GM18517 (cell line): ENCODE measurements around the gene RNF26.

Experiments used
- ATAC-seq: cut with Tn5 transposase; IDR thresholded peaks from one replicate; pipeline ENCODE4 v1.9.1; 2021; ENCODE audit warnings: mild to moderate bottlenecking, moderate library complexity; ENCODE audit not compliant: unreplicated experiment

RNF26 gene

DNA sequence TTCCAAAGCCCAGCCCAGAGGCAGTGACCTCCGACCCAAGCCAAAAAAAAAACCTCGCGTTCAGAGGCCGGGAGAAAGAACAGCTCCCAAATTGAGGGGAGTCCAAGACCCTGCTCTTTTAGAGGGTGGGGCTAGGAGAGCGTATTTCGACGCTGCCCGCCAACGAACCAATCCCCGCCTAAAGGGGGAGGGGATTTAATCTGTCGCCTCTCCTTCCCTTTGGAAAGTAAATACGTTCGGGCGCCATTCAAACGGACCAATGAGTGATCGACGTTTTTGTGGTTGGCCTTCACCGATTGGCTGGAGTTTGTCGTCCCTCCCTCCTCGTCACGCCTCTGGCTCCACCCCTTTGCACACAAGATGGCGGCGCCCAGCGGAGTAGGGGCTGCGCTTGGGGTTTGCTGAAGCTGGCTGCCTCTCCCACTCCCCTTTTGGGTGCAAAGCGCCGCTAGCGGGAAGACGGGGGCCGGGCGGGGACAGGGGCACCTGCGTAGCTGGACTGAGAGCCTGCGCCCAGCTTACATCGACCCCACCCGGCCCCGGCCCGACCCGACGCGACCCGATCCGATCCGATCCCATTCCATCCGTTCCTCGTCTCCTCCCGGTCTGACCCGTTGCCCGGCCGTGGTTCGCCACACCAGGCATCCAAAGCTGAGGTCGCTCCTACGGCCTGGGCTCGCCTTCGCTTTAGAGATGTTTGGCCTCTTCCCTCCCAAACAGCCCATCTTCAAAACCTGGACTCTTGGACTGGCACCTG is at the start of gene RNF26:
Gene RNF26 (plus strand): TSS at position 354 of the 757 bp plus-strand sequence. CDS start 596 bp downstream, outside the sequence.
- ATAC-seq, result peak; percentile 94

DNA sequence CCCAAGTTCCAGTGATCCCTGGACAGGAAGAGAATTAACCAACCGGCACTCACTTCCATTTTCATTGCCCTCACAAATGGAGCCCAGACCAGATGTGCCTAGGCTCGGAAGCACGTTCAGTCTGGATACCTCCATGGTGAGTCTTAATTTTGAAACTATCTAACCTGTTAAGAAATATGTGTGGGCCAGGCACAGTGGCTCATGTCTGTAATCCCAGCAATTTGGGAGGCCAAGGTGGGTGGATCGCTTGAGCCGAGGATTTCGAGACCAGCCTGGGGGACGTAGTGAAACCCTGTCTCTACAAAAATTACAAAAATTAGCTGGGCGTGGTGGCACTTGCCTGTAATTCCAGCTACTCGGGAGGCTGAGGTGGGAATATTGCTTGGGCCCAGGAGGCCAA is 48.9 kb upstream of the RNF26 start:
- ATAC-seq, result no peak

DNA sequence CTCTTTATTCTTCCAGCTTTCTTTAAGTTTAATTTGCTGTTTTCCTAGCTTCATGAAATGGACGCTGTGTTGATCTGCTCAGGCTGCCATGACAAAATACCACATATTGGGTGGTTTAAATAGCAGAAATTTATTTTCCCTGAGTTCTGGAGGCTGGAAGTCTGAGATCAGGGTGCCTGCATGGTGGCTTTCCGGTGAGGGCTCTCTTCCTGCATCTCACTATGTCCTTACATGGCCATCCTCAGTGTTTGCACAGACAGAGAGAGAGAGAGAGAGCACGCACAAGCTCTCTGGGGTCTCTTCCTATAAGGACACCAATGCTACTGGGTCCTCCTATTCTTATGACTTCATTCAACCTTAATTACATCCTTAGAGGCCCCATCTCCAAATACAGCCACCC is 46.1 kb upstream of the RNF26 start:
- ATAC-seq, result no peak

- no peak for ATAC-seq
Measured at GRCh38 chr11:119290894-119291497, 43.3 kb upstream of the RNF26 start.

- no peak for ATAC-seq
Measured at GRCh38 chr11:119293461-119293860, 40.9 kb upstream of the RNF26 start.

DNA sequence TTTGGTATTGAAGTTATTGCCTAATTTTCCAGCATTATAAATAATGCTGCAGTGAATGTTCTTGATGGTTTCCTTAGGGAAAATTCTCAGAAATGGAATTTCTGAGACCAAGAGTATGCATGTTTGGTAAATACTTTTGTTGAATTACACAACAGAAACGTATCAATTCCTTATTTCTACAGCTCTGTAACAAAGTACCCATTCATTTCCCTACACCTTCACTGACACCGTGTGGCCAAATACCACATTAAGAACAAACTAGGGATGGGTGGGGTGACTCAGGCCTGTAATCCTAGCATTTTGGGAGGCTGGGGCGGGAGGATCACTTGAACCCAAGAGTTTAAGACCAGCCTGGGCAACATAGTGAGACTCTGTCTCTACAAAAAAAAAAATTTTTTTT is 39.1 kb upstream of the RNF26 start:
- ATAC-seq, result no peak

- ATAC-seq, result no peak
Measured at GRCh38 chr11:119297938-119298337, 36.4 kb upstream of the RNF26 start.

DNA sequence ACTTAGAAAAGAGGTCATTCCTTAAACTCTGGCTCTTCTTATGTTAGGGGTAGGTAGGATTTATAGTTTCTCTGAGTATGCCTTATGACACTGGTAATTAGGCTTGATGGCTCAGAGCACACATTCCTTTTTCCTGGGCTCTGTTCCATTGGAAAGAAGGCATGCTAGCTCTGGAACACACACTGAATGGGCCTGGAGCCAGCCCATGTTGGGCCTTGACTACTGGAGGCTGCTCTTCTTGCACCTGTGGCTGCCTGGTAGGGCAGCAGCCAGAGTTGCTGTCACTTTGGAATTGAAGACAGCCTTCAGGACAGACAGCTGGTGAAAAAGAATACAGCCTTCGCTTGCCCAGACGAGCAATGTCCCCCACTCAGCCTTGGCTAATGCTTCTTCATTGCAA is 35.6 kb upstream of the RNF26 start:
- no peak for ATAC-seq

DNA sequence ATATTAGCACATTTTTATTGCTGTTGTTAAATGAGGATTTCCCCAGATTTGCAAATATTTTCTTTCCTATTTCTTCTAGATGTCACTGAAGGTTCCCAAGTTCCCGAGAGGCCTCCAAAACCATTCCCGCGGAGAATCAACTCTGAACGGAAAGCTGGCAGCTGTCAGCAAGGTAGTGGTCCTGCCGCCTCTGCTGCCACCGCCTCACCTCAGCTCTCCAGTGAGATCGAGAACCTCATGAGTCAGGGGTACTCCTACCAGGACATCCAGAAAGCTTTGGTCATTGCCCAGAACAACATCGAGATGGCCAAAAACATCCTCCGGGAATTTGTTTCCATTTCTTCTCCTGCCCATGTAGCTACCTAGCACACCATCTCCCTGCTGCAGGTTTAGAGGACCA is 34.9 kb upstream of the RNF26 start:
- ATAC-seq, result no peak

GRCh38 chr11:119300198-119300964 is 33.9 kb upstream of the RNF26 start:
- ATAC-seq, result no peak

GRCh38 chr11:119303227-119303718 is 31.1 kb upstream of the RNF26 start:
- ATAC-seq, result no peak

DNA sequence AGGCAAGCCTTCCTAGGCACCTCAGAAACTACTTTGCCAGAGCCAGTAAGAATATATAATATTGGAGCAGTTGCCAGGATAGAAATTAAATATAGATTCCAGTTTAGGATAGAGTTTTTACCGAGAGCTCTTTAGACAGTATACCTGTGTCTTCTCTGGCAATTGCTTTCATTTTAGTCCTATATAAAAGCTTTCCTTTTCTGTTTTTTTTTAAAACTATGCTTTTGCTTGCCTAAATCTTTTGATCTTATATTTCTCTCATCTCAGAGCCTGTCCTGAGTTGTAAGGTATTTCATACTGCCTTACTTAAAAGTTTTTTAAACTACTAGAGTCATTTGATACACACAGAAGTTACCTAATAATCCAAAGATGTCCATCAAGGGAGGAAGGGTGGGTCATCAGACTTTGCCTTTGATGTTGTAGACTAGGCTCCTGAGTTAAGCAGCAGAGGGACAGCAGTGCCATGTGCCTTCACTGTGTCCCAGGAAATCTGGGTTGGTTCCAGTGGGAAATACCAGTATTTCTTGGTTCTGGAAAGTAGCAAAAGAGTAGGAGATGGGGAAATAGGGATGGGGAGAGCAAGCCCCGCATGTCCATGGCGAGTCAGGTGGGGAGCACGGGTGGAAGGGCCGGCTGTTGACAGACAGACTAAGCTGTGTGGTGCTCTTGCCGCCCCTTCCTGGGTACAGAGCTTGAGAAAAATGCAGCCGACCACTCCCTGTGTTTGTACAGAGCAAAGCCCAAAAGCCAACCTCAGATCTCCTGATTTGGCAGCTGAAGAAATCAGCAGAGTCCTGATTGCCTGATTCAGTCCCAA is 28.6 kb upstream of the RNF26 start:
- no peak for ATAC-seq

DNA sequence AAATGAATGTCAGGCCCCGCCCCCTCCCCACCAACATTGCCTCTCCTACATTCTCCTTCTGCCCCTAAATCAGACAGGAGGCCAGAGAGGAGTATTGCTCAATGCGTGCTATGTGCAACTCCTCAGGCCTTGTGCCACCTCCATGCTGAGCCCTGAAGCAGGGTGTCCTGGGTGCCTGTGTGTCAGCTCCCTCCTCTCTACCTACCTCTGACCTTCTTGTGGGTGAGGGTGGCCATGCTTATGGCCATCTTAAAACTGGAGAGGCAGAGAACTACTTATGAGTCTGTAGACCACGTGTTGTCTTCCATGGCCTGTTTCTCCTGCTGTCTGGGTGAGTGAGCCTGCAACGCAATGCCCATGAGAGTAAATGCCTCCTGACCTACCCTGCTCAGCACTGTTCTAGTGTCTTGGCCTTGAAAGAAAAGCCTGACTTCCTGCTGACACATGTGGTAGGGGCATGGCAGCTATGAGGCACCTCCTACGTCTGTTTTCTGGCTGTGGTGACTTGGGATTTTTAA is 27.9 kb upstream of the RNF26 start:
- ATAC-seq, result no peak

- no peak for ATAC-seq
Measured at GRCh38 chr11:119307219-119307618, 27.1 kb upstream of the RNF26 start.

- ATAC-seq, result no peak
Measured at GRCh38 chr11:119307974-119308373, 26.4 kb upstream of the RNF26 start.

DNA sequence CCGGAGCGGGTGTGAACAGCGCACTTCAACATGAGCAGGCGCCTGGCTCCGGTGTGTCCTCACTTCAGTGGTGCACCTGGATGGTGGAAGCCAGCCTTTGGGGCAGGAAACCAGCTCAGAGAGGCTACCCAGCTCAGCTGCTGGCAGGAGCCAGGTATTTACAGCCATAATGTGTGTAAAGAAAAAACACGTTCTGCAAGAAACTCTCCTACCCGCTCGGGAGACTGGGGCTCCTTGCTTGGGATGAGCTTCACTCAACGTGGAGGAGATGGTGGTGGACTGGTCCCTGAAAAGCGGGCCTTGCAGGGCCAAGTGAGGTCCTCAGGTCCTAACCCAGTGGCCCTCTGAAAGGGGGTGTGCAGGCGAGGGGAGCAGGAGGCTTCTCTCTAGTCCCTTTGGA is 24.9 kb upstream of the RNF26 start:
- no peak for ATAC-seq

DNA sequence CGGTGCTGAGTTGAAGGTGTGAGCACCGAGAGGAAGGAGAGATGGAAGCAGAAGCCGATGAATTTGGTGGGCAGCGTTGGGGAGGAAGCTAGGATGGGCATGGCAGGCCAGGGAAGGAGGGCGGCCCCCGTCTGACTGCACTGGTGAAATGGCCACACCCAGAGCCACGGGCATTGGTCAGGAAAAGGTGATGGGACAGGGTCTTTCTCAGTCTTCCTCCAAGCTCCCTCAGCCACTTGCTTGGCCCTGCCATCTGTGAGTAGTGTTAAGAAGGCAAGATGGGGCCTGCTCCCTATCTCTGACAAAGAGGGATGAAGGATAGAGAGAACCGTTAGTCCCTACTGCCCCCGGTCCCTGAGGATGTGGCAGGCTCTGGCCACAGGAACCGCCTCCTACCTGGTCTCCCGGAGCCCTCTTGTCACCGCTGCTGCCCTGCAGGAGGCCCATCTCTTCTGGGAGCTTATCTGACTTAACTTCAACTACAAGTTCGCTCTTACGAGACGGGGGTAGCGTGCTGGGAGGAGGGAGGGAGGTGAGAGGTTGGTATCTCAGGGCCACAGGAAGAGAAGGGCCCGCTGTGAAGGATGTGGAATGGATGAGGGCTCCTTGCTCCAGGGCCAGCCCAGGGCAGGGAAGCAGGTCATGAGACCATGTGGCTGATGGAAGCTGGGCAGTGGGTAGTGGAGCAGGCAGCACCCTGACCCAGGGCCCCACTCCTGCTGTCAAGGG is 24.2 kb upstream of the RNF26 start:
- ATAC-seq, result no peak

DNA sequence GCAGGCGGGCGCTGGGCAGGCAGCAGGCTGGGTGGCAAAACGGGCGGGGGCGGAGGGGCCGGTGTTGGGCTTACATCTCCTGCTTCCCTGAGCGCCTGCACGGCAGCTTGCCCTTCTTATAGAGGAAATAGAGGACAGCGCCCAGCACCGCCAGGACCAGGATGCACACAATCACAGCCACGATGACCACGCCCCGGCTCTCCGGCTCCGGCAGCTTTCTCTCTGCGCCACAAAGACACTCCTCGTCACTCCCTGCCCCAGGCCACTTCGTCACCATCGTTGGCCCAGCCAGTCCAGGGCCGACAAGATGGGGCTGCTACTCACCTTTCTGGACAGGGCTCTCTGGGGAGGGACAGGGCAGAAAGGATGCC is 23.7 kb upstream of the RNF26 start:
- ATAC-seq, result no peak

GRCh38 chr11:119314726-119315125 is 19.6 kb upstream of the RNF26 start:
- no peak for ATAC-seq
